CD4-positive, alpha-beta T cell treated with Interleukin-4 for 4 hours (primary cell): Measurements from ENCODE around the gene FBXO8.
A peak's percentile ranks its signal among the peaks of the same experiment; 100 is the strongest.
"Not testable (repeated sequence)": the region's sequence is repeated elsewhere in the genome, so short reads cannot be mapped to it uniquely, and the experiment has no call there.

Source experiments
- DNase-seq: peaks from one replicate; pipeline ENCODE4 v3.0.0-alpha.2; 2020

Gene FBXO8

GRCh38 chr4:174283507-174284471 is at the start of gene FBXO8, which contains the start of gene CEP44:
Gene FBXO8 (minus strand): TSS chr4:174283667. CDS start chr4:174263092, 20,575 bp downstream.
Gene CEP44 (plus strand): TSS chr4:174283911. CDS start chr4:174299122, 15,211 bp downstream.
- peak; percentile 73 for DNase-seq

DNA sequence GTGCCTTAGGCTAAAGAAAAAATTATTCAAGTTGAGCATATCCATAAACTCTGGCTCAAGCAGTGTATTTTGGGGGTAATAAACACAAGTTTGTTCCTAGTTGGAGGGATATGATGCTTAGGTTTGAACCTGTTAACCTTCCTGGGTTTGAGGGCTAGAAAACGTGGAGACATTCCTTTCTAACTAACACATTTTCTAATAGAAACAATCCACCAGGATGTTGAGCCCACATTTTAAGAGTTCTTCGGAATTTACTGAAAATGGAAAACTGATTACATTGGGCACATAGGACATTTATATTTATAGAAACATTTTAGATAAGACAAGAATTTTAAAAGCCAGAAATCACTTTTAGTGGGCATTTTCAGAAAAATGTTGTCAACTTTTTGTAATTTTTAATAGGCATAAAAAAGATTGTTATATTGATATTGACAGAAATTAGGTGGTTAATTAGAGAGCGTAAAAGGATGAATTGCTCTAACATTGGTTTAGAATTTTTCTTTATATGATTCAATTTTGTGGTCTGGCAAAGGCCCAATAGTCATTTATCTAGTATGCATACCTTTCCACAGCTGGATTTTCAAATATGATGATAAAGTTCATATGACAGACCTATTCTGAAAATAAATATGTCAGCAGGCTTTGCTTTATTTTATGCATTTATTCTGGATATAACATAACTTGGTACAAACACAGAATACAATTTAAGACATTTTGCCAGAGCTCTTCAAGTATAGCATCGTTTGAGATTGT is 49.5 kb upstream of the FBXO8 start:
- no peak for DNase-seq

GRCh38 chr4:174324725-174325124 is 41.3 kb upstream of the FBXO8 start:
- no peak for DNase-seq

GRCh38 chr4:174324236-174324635 is 40.8 kb upstream of the FBXO8 start:
- no peak for DNase-seq

DNA sequence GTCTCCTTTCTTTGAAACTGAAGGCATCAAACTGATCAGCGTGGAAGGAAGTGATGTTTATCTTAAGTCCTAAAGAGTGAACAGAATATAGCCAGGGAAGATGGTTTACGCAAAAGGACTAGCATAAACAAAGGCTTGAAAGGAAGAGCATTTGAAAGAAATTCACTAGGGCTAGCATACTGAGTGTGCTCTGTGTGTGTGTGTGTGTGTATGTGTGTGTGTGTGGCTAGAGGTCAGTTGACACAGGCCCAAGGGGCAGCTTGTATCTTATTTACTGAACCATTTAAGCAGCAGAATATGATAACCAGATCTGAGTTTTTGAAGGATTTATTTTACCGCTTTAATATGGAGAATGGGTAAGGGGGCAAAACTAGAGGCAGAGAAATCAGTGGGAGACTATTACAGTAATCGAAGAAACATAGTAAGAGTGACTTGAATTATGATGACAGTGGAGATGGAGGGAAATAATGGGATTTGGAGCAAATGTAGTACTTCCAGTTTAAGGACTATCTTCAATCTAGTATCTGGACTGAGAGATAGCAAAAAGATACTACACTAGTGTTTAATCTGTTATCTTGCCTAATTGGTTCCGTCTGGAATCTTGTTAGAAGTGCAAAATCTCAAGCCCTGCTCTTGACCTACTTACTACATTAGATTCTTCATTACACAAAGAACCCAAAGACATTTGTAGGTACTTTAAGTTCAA is 37.2 kb upstream of the FBXO8 start:
- no peak for DNase-seq

GRCh38 chr4:174318829-174319764 is 35.6 kb upstream of the FBXO8 start:
- peak; percentile 52 for DNase-seq

- DNase-seq, result no peak
Measured at GRCh38 chr4:174317531-174317930, 34.1 kb upstream of the FBXO8 start.

DNA sequence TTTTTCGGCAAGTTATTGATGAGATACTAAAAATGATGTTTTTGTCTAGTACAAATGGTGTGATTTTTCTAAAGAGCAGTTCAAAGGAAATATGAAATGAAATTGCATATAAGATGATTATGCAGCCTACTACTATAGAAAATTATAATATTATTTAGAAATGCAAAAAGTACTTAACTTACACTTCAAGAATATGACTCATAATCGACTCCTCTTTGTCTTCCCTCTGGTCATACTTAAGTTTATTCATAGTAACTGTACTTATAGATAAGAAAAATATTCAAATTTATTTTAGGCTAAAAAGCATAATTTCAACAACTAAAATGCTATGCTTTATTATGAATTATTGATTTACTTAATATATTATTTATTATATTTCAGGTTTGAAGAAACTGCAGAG is 33.5 kb upstream of the FBXO8 start:
- no peak for DNase-seq

GRCh38 chr4:174316546-174316945 is 33.1 kb upstream of the FBXO8 start:
- DNase-seq, result no peak

DNA sequence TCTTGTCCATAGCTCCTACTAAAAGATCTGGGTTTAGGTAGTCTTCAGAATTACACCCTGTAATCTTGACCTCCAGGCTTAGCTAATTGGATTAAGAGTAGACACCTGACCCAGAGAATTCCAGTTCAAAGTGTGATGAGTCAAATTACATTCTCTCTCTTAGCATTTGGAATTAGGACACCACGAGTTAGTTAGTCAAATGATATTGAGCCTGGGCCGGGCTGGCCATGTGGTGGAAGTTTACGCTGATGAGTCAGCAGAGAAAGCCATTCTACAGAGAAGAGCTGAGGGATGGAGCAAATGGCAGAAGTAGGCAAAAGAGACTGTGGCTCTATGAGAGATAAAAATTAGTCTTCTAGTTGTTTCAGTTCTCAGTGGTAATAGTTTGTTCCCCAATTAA is 31.3 kb upstream of the FBXO8 start:
- DNase-seq, result no peak

- no peak for DNase-seq
Measured at GRCh38 chr4:174314274-174314673, 30.8 kb upstream of the FBXO8 start.

DNA sequence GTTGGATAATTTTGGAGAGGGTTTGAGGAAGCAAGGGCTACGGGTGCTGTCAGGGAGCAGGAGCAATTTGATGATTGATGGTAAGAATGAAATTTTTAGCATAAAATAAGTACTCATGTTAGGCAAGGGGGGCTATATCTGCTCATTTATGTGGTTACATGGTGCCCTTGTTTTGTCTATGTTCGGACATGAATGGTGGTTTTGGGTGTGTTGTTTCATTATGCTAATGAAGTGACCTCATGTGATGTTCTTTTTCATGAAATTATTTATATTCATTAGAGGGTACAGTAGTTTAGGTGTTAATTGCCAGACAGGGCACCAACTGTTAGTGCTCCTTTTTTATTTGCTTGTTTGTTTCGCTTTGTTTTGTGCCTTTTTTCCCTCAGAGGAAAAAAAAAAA is 29.5 kb upstream of the FBXO8 start:
- no peak for DNase-seq

- no peak for DNase-seq
Measured at GRCh38 chr4:174307694-174308093, 24.2 kb upstream of the FBXO8 start.

- no peak for DNase-seq
Measured at GRCh38 chr4:174305961-174306360, 22.5 kb upstream of the FBXO8 start.

DNA sequence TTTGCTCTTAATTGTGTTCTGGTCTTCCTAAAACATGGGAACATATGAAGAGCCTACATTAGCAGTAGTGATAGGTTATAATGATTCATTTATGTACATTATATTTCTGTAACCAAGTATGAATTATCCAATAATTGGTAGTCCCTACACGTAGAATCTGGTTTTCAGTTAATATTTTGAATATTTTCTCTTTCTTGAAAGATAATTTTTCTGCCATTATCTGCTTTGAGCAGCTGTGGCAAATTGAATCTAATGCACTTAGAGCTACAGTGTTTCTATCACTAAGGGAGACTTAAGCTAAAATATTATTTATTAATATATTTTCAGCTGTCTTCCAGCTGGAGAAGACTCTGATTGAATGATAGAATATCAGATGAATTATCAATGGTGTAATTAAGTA is 21.2 kb upstream of the FBXO8 start:
- no peak for DNase-seq

- DNase-seq, result no peak
Measured at GRCh38 chr4:174303687-174304086, 20.2 kb upstream of the FBXO8 start.

DNA sequence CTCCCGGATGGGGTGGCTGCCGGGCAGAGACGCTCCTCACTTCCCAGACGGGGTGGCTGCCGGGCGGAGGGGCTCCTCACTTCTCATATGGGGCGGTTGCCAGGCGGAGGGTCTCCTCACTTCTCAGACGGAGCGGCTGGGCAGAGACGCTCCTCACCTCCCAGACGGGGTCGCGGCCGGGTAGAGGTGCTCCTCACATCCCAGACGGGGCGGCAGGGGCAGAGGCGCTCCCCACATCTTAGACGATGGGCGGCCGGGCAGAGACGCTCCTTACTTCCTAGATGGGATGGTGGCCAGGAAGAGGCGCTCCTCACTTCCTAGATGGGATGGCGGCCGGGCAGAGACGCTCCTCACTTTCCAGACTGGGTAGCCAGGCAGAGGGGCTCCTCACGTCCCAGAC is 11.7 kb upstream of the FBXO8 start:
- not testable (repeated sequence) for DNase-seq

DNA sequence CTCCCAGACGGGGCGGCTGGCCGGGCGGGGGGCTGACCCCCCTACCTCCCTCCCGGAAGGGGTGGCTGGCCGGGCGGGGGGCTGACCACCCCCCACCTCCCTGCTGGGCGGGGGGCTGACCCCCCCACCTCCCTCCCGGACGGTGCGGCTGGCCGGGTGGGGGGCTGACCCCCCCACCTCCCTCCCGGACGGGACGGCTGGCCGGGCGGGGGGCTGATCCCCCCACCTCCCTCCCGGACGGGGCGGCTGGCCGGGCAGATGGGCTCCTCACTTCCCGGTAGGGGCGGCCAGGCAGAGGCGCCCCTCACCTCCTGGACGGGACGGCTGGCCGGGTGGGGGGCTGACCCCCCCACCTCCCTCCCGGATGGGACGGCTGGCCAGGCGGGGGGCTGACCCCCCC is 11.2 kb upstream of the FBXO8 start:
- DNase-seq, result not testable (repeated sequence)

- DNase-seq, result no peak
Measured at GRCh38 chr4:174292473-174292872, 9.0 kb upstream of the FBXO8 start.

DNA sequence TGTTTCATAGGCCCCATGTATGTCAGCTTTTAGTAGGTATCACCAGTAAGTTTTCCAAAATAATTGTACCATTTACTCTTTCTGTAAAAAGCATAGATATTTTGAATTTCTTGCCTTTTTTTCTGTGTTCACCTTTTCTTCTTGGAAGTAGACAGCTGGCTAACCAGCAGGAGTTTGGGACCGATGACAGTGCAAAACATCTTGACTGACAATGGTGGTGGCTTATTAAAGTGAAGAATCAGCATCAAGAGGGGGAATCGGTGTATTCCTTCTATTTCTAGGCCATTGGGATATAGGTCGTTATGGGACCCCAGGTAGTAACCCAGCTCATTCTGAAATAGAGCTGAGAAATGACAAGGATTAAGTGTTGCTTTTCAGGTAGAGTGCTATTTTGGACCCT is 3.4 kb upstream of the FBXO8 start:
- no peak for DNase-seq

DNA sequence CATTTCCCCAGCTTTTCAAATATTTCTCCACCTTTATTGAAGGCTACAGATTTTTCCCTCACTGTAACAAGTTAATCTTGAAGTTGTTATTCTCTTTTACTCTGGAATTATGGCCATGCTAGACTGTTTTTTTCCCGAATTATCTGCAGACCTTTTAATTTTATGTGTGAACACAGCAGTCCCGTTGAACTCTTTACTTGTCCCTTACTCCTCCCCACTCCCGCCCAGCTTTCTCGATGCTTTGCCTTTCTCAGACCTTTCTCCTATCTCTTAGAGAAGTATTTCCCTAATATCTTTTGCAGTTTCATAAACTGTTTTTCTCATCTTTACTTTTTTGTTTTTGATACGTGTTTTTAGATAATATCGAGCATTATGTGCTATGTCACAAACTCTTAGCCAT is 1.0 kb upstream of the FBXO8 start:
- DNase-seq, result no peak
